GM19463 (cell line): Measurements from ENCODE around the gene LRRC8E.
"Not testable (repeated sequence)": the region's sequence is repeated elsewhere in the genome, so short reads cannot be mapped to it uniquely, and the experiment has no call there.

Experiments used
- ATAC-seq: cut with Tn5 transposase; IDR thresholded peaks from one replicate; pipeline ENCODE4 v1.9.1; 2021; ENCODE audit warnings: mild to moderate bottlenecking, moderate library complexity; ENCODE audit not compliant: unreplicated experiment

Gene LRRC8E

GRCh38 chr19:7853770-7854128 lies 34.6 kb upstream of the LRRC8E start:
- ATAC-seq, result no peak

- no peak for ATAC-seq
These were observed 32.7 kb upstream of the LRRC8E start for GRCh38 chr19:7855426-7856108.

- no peak for ATAC-seq
These were observed 32.2 kb upstream of the LRRC8E start for GRCh38 chr19:7856109-7856591.

- no peak for ATAC-seq
These were observed 31.3 kb upstream of the LRRC8E start for GRCh38 chr19:7856679-7857663.

GRCh38 chr19:7857727-7858108 lies 30.6 kb upstream of the LRRC8E start:
- ATAC-seq, result no peak

GRCh38 chr19:7858109-7858770 lies 30.1 kb upstream of the LRRC8E start:
- ATAC-seq, result no peak

- not testable (repeated sequence) for ATAC-seq
These were observed 29.2 kb upstream of the LRRC8E start for GRCh38 chr19:7859087-7859486.

- ATAC-seq, result no peak
These were observed 28.2 kb upstream of the LRRC8E start for GRCh38 chr19:7859831-7860713.

- no peak for ATAC-seq
These were observed 27.3 kb upstream of the LRRC8E start for GRCh38 chr19:7860714-7861618.

- ATAC-seq, result no peak
These were observed 26.5 kb upstream of the LRRC8E start for GRCh38 chr19:7861619-7862412.

- no peak for ATAC-seq
These were observed 25.8 kb upstream of the LRRC8E start for GRCh38 chr19:7862413-7862951.

GRCh38 chr19:7863157-7863970 lies 24.9 kb upstream of the LRRC8E start:
- ATAC-seq, result no peak

GRCh38 chr19:7863971-7864689 lies 24.2 kb upstream of the LRRC8E start:
- no peak for ATAC-seq

GRCh38 chr19:7864690-7865074 lies 23.6 kb upstream of the LRRC8E start:
- ATAC-seq, result no peak

- ATAC-seq, result no peak
These were observed 22.9 kb upstream of the LRRC8E start for GRCh38 chr19:7865262-7865911.

GRCh38 chr19:7866399-7867091 lies 21.8 kb upstream of the LRRC8E start:
- ATAC-seq, result no peak
